Stimulated activated CD8-positive, alpha-beta memory T cell treated with anti-CD3 and anti-CD28 coated beads, Interleukin-2, amount 100 ng/mL, for 48 hours (primary cell): ENCODE data around the gene SPECC1.
"Not testable (repeated sequence)": the region's sequence is repeated elsewhere in the genome, so short reads cannot be mapped to it uniquely, and the experiment has no call there.

Experiments used
- DNase-seq, 2 donors: peaks; one replicate each; pipeline ENCODE4 v3.0.0-alpha.2; 2020; ENCODE audit warnings: low read depth in 2 of 2

The SPECC1 gene

DNA sequence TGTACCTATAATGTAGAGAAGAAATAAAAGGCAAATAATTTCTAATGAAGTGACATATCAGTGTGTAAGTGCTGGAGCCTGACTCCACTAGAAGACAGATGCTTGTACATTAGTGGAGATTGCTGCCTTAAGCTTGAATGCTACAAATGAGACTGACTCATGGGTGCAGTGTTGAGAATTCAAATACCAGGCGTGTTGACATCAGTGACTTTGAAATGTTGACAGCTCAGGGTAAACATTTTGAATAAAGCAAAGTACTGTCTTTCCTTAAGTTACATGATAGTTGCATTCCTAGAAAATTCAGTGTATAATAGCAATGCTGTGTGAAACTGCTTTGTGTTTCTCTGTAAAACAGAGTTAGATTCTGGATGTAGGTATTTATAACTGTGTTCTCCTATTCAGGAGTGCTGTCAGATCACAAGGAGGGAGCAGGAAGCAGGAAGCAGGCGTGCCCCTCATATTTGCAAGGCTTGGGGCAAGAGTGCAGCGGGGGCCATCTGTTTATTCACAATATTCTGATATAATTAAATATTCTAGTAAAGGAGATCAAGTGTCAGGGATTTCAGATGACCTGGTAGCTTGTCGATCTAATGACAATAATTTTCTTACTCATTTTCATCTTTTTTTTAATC is 119.0 kb downstream of the SPECC1 start:
- no peak for DNase-seq

DNA sequence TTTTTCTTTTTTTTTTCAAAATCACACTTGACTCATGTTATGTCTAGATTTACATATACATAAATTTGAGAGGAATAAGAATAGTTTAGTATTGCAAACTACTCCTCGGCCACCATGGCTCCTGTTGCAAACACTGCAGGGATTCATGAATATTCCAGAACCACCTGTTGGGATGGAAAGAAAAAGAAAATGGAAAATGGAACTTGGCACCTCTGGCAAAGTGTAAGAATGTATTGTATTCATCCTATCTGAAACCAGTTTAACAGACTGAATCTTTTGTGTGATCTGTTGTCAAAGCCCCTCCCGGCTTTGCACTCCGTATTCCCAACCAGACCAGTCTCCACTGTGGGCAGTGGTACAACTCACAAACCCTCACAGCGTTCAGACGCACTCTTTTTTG is 124.4 kb downstream of the SPECC1 start:
- no peak for DNase-seq

DNA sequence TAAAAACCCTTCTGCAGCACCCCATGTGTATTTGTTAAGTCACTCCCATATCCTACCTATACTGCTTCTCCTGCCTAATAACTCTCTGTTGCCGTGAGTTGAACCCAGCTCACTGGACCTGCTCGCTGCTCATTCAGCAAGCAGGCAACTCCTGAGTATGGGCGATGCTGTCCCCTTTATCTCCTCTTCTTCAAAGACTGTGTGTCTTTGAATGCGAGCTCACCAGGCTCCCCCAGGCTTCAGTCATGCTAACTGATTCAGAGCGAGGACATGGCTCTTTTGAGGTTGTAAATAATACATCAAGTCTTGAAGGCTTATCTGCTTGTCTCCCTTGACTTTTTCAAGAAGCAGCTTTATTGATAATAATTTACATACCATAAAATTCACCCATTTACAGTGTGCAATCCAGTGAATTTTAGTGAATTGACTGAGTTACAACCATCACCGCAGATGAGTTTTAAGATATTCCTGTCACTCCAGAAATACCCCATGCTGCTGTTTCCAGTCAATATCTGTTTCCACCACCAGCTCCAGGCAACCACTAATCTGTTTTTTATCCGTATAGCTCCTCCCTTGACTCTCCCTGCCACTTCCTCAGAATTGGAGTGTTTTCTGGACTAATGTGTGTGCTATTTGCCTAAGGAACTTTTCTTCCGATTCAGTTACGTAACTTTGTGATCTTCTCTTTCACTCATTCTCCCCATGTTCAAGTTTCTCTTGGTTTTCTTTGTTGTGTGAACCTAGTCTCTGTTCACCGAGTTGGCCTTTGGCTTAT is 132.2 kb downstream of the SPECC1 start:
- no peak for DNase-seq

DNA sequence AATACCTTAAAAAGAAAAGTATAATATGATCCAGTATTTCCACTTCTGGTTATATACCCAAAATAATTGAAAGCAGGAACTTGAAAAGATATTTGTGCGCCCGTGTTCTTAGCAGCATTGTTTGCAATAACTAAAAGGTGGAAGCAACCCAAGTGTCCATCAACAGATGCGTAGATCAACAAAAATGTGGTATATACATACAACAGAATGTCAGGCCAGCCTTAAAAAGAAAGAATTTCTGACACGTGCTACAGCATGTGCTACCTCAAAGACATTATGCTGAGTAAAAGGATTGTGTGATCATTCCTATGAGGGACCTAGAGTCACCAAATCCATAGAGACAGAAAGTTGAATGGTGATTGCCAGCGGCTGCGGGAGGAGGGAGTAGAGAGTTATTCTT is 133.1 kb downstream of the SPECC1 start:
- no peak for DNase-seq

DNA sequence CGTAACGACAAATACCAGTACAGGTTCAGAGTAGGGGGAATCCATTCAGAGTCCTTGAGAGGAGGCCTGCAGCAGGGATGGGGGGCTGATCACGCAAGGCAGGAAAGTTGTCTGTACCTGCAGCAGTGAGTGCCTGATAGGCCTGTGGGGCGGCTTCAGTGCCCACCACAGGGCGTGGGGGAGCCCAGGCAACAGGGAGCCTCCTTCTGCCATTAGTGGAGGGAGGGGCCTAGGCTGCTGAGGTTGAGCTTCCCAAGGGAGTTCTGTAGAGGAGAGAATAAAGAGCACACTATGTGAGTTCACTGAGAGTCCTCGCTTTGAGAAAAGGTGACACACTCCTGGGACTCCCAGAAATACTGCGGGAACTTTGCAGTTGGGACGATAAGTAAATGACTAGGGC is 134.6 kb downstream of the SPECC1 start:
- no peak for DNase-seq

DNA sequence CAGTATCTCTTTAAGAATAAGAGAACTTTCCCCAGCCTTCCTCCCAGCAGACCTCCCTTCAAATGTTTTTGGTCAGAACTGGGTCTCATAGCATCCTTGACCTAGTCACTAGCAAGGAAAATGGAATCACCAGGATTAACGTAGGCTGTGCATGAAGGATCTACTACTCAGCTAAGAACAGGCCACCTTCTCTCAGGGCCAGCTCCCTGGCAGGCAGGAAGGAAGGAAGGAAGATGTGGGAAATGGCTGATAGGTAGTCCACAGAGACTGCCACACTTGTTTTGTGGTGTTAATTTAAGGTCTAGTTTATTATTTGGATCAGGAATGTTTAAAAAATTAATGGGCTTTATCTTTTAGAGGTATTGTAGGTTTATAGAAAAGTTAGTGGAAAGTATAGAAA is 136.4 kb downstream of the SPECC1 start:
- DNase-seq = no peak

DNA sequence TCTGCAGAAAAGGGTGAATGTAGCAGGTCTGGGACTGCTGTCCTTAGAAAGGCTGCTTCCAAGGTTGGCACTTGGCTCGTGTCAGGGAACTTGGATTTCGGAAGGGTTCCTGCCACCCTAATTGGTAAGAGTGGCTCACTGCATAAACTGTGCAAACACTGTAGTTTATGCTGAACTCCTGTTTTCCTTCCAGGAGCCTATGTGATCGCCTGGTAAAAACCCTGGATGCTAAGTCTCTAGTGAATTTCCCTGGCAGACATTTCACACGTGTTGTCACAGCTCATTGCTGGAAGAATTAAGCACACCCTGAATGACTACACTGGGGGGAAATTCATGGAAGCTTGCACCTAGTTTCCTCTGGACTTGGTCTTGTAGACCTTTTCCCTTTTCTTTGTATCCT is 140.1 kb downstream of the SPECC1 start:
- no peak for DNase-seq

DNA sequence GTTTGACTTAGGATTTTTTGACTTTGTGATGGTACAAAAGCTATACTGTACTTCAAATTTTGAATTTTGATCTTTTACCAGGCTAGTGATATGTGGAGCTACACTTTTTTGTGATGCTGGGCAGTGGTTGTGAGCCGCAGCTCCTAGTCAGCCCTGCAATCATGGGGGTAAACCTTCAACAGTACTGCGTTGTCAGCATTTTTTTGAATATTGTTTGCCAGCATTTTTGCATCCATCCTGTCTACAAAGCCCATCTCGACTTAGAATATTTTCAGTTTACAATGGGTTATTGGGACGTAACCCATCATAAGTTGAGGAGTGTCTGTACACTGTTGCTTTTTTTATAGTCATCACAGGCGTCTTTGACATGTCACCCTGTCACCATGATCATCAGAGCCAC is 142.0 kb downstream of the SPECC1 start:
- DNase-seq = no peak

DNA sequence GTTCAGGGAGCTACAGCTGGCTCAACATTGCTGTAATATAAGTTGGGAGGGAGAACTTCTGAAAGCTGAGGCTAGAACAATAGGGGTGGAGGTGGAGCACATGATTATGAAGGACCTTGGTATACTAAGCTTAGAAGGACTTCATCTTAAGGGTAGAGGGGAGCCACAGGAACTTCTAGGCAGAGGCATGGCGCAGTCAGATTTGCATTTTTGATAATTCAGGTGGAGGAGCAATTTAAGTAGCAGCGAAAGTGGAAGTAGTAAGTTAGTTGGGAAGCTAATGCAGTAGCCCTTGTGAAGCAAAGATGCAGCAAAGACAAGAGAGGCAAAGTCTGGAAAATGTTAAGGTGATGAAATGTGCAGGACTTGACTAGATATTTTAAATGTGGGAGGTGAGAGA is 144.1 kb downstream of the SPECC1 start:
- no peak for DNase-seq

DNA sequence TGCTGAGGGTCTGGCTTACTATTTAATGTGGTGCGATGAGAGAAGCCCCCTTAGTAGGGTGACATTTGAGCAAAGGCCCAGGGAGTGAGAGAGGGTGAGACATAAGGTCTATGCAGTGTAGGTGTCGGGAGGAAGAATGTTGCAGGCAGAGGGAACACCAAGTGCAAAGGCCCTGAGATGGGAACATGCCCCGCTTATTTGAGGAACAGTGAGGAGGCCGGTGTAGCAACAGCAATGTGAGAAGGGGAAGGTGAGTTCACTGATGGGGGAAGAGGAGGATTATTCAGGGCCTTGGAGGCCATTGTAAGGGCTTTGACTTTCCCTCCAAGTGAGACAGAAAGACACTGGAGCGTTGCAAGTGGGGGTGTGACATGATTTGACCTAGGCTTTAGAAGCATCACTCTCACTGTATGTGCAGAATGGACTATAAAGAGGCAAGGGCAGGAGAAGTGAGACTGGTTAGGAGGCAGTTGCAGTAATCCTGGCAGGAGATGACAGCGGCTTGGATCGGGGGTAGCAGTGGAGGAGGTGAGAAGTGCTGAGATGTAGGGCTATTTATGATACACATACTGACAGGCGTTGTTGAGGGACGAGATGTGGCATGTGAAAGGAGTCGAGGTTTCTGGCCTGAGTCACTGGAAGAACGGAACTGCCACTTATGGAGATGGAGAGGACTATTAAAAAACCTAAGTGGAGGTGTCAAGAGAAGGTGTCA is 145.3 kb downstream of the SPECC1 start:
- no peak for DNase-seq

DNA sequence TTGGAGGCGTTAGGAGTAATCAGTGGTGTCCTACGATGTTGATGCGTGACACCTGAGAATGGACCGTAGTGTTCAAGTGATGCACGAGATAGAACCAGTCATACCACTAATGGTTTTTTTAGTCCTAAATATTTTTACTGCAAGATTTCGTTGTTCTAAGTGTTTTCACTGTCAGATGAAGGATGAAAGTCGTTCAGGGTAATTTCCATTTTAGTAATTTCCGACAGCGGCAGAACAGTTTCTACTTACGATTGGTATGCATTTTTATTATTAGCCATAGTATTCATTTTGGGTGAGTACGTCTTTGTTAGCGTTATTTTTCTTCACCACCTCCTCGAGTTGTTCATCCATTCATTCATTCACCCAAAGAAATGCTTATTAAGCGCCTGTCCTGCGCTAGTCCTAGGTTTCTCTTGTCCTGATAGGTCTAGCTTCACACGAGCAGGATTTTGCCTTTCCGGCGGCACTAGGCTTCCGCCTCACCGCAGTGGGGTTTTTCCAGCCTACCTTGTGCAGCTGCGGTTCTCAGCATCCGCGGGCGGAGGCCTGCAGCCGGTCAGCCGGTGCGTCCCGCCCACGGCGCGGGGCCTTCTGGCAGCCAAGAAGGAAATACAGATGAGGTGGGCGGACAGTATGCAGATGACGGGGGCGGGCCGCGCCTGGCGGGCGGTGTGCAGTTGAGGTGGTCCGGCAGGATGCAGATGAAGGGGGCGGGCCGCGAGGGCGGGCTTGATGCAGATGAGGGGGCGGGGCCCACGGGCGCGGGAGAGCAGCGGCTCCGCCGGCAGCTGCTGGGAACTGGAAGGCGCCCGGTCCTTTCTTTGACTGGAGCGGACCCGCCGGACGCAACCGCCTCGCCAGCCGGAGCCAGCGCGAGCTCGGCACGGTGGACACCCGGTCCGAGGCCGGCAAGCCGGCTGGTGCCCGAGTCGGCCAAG is 146.4 kb downstream of the SPECC1 start:
- DNase-seq = peak; percentile 97 to 98

DNA sequence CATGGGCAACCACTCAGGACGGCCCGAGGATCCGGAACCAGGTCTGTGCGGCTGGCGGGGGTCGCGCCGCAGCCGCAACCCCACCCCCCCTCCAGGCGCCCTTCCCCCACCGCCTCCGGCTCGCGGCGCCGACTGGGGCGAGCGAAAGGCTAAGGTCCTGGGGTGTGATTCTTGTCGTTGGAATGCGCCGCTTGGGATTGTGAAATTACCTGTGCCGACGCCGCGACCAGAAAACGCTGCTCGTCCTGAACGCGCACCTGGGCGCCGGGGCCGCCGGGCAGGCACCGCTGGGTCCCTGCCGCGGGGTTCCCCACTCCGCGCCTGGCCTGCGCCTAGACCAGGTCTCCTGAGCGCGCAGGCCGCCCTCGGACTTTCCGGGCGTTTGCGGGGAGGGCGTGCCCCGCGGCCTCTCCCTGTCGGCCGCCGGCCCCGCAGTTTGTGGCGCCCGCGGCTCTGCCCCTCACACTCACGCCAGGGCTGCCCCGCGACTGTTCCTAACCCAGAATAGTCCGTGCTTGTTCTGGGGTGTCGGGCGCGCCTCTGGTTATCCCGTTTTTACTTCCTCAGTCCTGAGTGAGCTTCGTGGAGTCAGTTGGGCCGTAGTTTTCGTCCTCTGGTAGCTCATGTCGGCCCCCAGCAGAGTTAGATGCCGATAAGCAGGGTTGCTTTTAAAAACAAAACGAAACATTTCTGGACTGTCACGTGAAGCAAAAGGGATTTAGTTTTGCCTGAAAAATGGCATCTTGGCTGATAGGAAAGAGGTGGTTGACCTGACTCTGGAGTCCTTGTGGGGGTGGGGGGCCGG is 147.2 kb downstream of the SPECC1 start:
- peak; percentile 1 to 5 for DNase-seq

DNA sequence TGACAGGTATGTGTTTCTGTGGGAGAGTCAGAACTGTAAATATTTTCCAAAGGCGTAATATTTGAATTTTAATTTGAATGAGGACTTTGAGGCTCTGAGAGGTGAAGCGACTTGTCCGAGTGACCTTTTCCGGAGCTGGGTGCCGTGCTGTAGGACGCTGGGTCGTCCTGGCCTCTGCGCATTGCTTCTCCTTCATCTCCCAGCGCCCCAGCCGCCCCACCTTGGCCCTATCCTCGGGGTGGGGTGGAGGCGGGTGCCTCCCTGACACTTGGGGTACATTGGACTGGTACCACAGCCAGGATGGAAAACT is 147.8 kb downstream of the SPECC1 start:
- DNase-seq = no peak

DNA sequence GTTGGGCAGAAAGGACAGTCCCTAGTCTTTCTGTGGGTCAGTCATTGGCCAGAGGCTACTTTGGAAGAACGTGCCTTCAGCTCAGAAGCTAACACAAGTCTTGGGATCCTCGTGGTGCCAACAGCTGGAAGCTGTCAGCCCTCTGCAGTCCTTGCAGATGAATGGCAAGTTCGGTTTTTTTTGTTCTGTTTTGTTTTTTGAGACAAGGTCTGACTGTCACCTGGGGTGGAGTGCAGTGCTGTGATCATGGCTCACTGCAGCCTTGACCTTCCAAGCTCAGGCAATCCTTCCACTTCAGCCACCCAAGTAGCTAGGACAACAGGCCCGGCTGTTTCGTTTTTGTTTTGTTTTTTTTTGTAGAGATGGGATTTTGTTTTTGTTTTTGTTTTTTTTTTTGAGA is 149.4 kb downstream of the SPECC1 start:
- DNase-seq = no peak

DNA sequence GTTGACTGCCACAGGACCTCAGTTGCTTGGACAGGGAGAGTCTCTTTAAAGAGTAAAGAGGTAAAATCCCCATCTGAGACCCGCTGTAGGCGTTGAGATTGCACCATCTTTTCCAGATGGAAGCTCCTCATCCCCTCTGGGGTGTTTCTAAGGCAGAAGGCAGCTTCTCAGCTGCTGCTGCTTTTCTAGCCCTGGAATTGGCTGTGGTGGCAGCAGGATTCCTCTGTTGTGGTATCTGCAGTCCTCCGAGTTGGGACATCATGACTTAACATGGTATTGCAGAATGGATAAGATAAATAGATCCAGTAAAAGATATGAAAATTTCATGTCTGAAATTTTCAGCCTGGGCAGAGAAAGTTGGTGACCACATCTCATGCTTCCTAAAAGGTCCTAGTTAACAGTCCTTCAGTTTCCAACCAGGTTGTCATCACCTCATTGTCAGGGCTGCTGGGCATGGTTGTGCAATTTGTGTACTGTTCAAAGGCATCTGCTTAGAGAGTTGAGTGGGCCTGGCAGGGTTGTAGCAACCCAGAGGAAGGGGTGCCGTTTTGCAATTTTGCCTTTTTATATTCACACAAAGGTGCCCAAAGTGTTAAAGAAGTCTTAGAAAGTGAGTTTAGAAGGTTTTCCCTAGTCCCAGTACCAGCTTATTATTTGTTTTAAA is 150.4 kb downstream of the SPECC1 start:
- DNase-seq = no peak

DNA sequence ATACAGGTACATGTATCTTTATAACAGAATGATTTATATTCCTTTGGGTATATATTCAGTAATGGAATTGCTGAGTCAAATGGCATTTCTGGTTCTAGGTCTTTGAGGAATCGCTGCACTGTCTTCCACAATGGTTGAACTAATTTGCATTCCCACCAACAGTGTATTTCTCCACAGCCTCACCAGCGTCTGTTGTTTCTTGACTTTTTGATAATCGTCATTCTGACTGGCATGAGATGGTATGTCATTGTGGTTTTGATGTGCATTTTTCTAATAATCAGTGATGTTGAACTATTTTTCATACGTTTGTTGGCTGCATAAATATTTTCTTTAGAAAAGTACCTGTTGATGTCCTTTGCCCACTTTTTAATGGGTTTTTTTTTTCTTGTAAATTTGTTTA is 156.4 kb downstream of the SPECC1 start:
- not testable (repeated sequence) for DNase-seq

DNA sequence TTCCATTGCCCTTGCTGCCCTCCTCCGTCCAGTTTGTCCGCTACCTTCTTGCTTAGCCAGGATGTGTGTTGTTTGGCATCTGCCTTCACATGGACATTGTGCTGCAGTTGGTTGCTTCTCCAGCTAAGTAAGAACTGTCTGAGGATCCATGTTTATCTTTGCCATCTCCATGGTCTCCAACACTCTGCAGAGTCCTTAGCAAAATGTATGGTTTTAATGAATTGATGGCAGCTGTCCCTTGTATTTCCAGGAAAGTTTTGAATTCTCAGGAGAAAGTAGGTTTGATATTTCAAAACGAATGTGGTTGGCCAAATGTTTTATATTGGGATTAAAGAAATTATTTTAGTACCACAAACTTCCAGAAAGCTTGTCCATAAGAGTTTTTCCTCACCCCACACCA is 160.9 kb downstream of the SPECC1 start:
- no peak for DNase-seq

DNA sequence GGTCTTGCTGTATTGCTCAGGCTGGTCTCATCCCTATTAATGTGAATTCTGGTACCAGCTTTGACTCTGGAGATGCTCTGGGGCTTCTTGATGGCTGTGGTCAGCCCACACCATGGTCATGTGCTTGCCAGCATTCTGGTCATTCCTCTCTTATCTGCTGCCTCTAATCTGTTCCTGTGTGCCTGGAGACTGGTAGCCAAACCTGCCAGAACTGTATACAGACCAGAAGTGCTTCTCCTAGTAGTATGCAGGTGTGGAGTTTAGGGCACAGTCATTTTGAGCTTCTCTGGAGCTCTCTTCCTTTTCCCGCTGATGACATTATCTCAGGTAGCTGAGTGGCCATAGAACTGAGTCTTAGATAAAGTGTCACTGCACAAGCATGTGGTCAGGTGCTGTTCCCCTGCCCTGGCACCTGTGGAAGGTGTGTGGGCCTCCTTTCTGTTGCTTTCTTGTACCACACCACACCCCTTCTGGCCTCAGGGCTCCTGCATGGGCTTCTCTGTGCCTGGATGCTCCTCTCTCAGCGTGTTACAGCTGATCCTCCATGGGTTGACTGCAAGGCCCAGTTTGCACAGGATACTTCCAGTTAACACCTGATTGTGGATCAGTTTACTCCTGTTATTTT is 162.7 kb downstream of the SPECC1 start:
- no peak for DNase-seq

DNA sequence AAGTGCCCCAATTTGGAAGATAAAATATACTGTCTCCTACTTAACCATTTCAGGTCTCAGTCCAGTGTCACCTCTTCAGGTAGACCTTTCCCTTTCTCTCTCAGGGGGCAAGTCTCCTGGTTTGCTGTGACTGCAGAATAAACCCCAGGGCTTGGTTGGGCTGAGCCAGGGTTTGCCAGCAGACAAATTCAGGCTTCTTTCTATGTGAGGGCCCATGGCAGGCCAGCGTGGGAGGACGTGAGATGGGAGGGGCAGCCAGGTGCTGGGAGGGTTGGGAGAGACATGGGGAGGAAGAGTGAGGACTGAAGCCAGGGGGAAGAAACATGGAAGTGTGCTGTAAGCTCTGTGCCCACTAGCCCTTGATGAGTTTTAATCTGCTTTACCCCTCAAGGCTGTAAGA is 163.2 kb downstream of the SPECC1 start:
- DNase-seq = no peak

DNA sequence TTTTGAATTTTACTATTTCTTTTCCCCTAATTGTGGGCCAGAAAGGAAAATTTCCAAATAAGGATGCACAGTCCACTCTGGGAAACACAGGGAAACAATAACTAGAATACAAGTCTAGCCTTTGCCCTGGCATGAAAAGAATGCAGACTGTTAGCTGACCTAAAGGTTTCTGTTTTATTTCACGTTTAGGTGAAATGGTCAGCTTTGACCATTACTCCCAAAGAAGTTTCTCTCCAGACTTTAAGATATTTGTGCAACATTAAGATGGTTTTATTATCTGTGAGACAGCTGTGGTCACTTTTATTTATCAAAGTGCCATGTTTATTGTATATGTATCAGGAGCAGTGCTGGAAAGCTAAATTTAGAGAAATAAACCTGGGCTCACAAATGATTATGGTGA is 163.9 kb downstream of the SPECC1 start:
- DNase-seq = no peak
